Measurements from ENCODE around the gene SPEF1. TPM values are rescaled to one million over a fixed set of nuclear protein-coding genes. Genes with fewer than 3 reads are reported as not detected.

Gene SPEF1
- total RNA-seq, 2 donors from 2014 or later, result 0.66 to 1.3 TPM

DNA sequence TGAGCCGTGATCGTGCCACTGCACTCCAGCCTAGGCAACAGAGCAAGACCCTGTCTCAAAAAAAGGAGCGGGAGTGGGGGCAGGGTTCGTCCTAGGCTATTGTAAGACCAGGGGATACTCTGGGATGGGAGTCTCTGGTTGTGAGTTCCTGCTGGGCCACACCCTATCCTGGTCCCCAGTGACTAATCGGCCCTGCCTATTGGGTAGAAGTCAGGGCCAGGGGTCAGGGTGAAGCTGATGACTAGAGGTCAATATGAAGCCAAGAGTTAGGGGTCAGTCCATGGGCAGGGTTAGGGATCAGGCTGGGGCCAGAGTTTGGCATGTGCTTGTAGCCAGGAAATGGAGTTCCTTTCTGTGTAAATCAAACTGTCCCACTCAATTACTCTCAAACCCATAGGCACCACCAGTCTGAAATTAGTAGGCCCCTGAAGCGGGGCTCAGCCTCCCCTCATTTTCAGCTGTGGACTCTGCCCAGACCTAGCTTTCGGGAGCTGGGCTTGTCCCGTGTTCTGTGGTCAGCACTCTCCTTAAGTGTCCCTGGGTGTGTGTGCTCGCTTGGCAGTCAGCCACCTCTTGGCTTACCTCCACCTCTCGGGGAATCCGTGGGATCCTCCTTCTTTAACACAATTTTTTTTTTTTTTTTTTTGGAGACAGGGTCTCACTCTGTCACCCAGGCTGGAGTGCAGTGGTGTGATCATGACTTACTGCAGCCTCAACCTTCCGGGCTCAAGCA is 47.0 kb downstream of the SPEF1 start:
- intact Hi-C loops (cut with DNase I), result no loop called here
- ATAC-seq (no peak), DNase-seq (peak in 1 of 4 donors; percentile 33)
- WGBS, 2 donors, result 48 to 60% methylated on average over 8 to 12 of the region's 12 CpGs
- Histone ChIP-seq H3K4me1 (peaks cover 19% of the 10 kb centered on the region), H3K27ac (no peak overlapping the region), H3K9me3 (no peaks in the 10 kb centered on the region), H3K36me3 (replicated peaks in 1 of 2; ENCODE audit: insufficient read depth in 1 of 2, low read depth in 2 of 2) (no peaks in the 10 kb centered on the region), H3K27me3 (no peaks in the 10 kb centered on the region), H3K4me3 (no peak overlapping the region)
- no peak for TF ChIP-seq POLR2A (IDR thresholded peaks at IDR 0.05)
- TF ChIP-seq, protein P1, sequence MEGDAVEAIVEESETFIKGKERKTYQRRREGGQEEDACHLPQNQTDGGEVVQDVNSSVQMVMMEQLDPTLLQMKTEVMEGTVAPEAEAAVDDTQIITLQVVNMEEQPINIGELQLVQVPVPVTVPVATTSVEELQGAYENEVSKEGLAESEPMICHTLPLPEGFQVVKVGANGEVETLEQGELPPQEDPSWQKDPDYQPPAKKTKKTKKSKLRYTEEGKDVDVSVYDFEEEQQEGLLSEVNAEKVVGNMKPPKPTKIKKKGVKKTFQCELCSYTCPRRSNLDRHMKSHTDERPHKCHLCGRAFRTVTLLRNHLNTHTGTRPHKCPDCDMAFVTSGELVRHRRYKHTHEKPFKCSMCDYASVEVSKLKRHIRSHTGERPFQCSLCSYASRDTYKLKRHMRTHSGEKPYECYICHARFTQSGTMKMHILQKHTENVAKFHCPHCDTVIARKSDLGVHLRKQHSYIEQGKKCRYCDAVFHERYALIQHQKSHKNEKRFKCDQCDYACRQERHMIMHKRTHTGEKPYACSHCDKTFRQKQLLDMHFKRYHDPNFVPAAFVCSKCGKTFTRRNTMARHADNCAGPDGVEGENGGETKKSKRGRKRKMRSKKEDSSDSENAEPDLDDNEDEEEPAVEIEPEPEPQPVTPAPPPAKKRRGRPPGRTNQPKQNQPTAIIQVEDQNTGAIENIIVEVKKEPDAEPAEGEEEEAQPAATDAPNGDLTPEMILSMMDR (IDR thresholded peaks at IDR 0.05), result no peak

DNA sequence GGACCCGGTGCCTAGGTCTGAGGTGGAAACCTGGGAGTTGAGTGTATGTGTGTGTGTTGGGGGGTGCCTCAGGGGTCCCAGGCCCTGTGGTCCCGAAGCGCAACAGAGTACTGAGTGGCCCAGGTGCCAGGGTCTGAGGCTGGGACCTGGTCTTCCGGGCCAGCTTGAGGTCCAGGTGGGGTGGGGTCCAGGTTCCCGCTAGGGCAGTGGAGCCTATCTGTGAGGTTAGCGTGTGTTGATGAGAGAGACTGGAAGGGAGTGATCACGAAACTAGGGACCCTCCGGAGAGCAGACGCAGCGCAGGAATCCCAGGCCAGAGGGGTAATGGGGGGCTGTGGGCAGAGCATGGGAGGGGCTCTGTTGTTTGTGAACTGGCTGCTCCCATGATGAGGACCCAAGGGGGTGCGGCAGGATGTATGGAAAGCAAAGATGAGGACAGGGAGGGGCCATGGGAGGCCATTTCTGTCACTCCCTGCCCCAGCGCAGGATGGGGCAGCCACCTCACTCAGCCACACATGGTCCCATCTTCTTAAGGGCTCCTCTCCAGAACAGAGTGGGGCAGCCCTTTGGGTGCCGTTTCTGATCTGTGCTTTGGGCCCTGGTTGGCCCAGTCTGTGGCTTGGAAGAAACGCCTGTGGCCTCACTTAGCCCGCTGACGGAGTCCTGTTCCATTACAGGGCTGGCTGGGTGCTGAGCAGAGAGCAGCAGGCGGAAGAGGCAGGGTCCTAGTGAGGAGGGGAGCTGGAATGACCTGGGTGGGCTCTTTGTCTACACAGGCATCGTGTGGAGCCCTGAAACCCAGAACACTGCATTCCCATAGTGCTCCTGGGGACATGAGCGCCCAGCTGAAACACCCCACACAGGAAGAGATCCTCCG is 47.9 kb downstream of the SPEF1 start:
- ATAC-seq (no peak), DNase-seq (no peak)
- Histone ChIP-seq H3K9me3 (no peaks in the 10 kb centered on the region), H3K4me1 (peaks cover 19% of the 10 kb centered on the region), H3K27me3 (no peaks in the 10 kb centered on the region), H3K4me3 (no peak overlapping the region), H3K27ac (no peak overlapping the region), H3K36me3 (replicated peaks in 1 of 2; ENCODE audit: insufficient read depth in 1 of 2, low read depth in 2 of 2) (no peaks in the 10 kb centered on the region)
- intact Hi-C loops (cut with DNase I), result no loop called here
- 83 to 88% methylated on average over 16 to 20 of the region's 20 CpGs for WGBS, 2 donors
- no peak for TF ChIP-seq POLR2A (IDR thresholded peaks at IDR 0.05)
- TF ChIP-seq, protein P1 (IDR thresholded peaks at IDR 0.05), result no peak

DNA sequence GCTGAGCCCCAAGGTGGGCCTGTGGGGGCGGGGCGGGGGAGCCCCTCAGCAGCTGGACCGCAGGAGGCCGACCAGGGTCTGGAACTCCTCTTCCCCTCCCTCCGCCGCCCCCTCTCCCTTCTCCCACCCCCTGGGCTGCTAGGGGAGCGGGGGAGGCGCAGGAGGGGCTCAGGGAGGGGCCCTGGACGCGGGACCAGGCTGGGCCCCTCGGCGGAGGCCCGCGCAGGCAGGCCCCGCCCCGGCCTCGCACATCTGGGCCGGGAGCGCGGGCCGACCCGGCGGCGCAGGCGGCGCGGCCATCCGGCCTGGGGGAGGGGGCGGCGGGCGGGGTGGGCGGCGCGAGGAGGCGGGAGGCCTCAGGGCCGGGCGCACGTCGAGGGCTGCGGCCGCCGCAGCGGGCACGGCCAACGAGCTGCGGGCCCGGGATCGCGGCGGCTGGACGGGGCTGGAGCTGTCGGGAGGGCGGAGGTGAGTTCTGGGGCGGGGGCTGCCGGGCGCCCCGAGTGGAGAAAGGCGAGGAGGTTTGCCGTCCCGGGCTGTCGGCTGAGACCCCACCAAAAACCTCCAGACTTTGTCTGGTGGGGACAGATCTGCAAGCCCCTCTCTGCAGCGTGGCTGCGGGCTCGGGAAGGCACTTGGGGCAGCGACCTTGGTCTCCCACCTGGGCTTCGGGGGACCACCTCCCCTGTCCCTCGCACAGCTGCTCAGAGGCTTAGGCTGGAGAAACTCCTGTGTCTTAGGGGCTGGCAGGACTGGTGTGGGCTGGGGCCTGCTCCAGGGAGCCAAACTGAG is 48.7 kb downstream of the SPEF1 start, which contains the start of gene HSPA12B:
Gene HSPA12B (plus strand): TSS at position 359 of the 792 bp plus-strand sequence. CDS start 5,990 bp downstream, outside the sequence.
- TF ChIP-seq, protein P1 (IDR thresholded peaks at IDR 0.05), result no peak
- TF ChIP-seq POLR2A (IDR thresholded peaks at IDR 0.05), result no peak
- Histone ChIP-seq H3K4me1 (peaks cover 19% of the 10 kb centered on the region), H3K27ac (no peak within 1 kb of the TSS), H3K36me3 (replicated peaks in 1 of 2; ENCODE audit: insufficient read depth in 1 of 2, low read depth in 2 of 2) (no peaks in the 10 kb centered on the region), H3K9me3 (no peaks in the 10 kb centered on the region), H3K4me3 (no peak within 1 kb of the TSS), H3K27me3 (no peaks in the 10 kb centered on the region)
- DNase-seq, result no peak
- peak; percentile 32 for ATAC-seq
- intact Hi-C loops (cut with DNase I), result no loop called here
- WGBS, 2 donors, result 20% methylated on average over 40 of the region's 67 CpGs; no CpG with 5 or more reads in 1 of the 2 donors

DNA sequence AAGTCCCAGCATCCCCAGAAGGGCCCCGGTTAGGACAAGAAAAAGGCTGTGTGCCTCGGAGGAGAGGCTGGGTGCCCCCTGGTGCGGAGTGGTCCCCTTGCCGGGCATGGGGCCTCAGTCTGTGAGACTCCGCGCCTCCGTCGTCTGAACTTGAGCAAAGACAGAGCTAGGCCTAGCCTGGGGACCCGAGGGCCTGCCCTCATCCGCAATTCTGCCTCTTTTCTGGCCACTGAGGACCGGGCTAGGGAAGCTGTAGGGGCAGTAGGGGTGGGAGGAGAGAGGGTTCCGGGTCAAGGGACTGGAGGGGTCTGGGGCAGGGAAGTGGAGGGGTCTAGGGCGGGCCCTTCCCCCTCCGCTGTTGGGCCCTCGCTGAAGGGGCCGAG is 49.3 kb downstream of the SPEF1 start:
- H3K36me3 ChIP-seq (replicated peaks in 1 of 2; ENCODE audit: insufficient read depth in 1 of 2, low read depth in 2 of 2), result no peaks in the 10 kb centered on the region
- no peak overlapping the region for H3K4me3 ChIP-seq
- no peak overlapping the region for H3K27ac ChIP-seq
- 68% methylated on average over 15 of the region's 16 CpGs; no CpG with 5 or more reads in 1 of the 2 donors for WGBS, 2 donors
- ATAC-seq (no peak), DNase-seq (no peak)
- peaks cover 19% of the 10 kb centered on the region for H3K4me1 ChIP-seq
- no peaks in the 10 kb centered on the region for H3K27me3 ChIP-seq
- intact Hi-C loops (cut with DNase I), result no loop called here
- no peak for TF ChIP-seq POLR2A (IDR thresholded peaks at IDR 0.05)
- TF ChIP-seq, protein P1 (IDR thresholded peaks at IDR 0.05), result no peak
- H3K9me3 ChIP-seq, result no peaks in the 10 kb centered on the region

Measured in body of pancreas (tissue), 4 donors.